ENCODE data around the gene HERPUD1. TPM values are rescaled to one million over a fixed set of nuclear protein-coding genes. Genes with fewer than 3 reads are reported as not detected.
"Not testable (repeated sequence)": the region's sequence is repeated elsewhere in the genome, so short reads cannot be mapped to it uniquely, and the experiment has no call there.

Gene HERPUD1
- 32.9 and 34.0 TPM in 2 replicates for total RNA-seq
- long read RNA-seq, transcript HERPUD1-204 (8 exons, 2,946 nt), result major isoform, 119 of 135 reads
- long read RNA-seq, partial matches to known transcripts, result 2 of 135 reads
- long read RNA-seq, other reads (novel, unspliced or antisense), result 8 of 135 reads

- Mint-ChIP-seq H3K27ac (ENCODE audit: unreplicated experiment) (peak within 1 kb of the TSS; percentile 99), H3K36me3 (ENCODE audit: low read depth) (no peaks in the 10 kb centered on the region), H3K9me3 (no peaks in the 10 kb centered on the region), H3K4me1 (peaks cover 48% of the 10 kb centered on the region), H3K4me3 (peak within 1 kb of the TSS; percentile 95), H3K27me3 (ENCODE audit: low read depth) (no peaks in the 10 kb centered on the region)
- peak; percentile 95 for DNase-seq (ENCODE audit: low read depth, low spot score)
- TF ChIP-seq CTCF (conservative IDR thresholded peaks at IDR 0.05), result peak; percentile 29
Measured at GRCh38 chr16:56931892-56932720, at the start of gene HERPUD1. HERPUD1 (plus strand) TSS chr16:56932142; CDS start chr16:56932245, 103 bp downstream.

DNA sequence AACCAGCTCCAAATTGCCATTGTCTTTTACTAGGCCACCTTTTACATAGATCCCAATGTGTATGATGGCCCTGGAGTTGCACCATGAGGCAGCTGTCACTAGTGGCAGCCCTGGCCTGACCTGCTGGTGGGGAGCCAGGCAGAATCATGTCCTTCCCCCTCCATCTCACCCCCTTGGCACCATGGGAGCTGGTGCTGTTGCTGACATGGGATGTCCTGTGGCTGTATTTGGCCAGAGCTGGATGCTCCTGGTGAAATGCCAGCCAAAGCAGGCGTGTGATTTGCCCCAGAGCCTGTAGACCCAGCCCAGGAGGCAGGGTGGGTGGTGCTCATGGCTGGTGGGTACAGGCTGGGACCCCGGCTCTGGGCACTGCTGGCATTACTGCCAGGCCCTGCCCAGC is 48.4 kb upstream of the HERPUD1 start:
- Mint-ChIP-seq H3K4me1 (no peaks in the 10 kb centered on the region), H3K4me3 (no peak overlapping the region), H3K27me3 (ENCODE audit: low read depth) (no peaks in the 10 kb centered on the region), H3K36me3 (ENCODE audit: low read depth) (no peaks in the 10 kb centered on the region), H3K9me3 (peaks cover 5% of the 10 kb centered on the region), H3K27ac (ENCODE audit: unreplicated experiment) (no peak overlapping the region)
- DNase-seq (ENCODE audit: low read depth, low spot score), result no peak
- no peak for TF ChIP-seq CTCF (conservative IDR thresholded peaks at IDR 0.05)

- no peak for TF ChIP-seq CTCF (conservative IDR thresholded peaks at IDR 0.05)
- no peaks in the 10 kb centered on the region for H3K27me3 Mint-ChIP-seq (ENCODE audit: low read depth)
- H3K36me3 Mint-ChIP-seq (ENCODE audit: low read depth), result no peaks in the 10 kb centered on the region
- no peak overlapping the region for H3K27ac Mint-ChIP-seq (ENCODE audit: unreplicated experiment)
- no peaks in the 10 kb centered on the region for H3K4me1 Mint-ChIP-seq
- H3K4me3 Mint-ChIP-seq, result no peak overlapping the region
- H3K9me3 Mint-ChIP-seq, result peaks cover 5% of the 10 kb centered on the region
- DNase-seq (ENCODE audit: low read depth, low spot score), result no peak
Measured at GRCh38 chr16:56884026-56884582, 47.8 kb upstream of the HERPUD1 start.

GRCh38 chr16:56884929-56885328 is 47.0 kb upstream of the HERPUD1 start:
- H3K9me3 Mint-ChIP-seq; DNase-seq (ENCODE audit: low read depth, low spot score); H3K4me3 Mint-ChIP-seq; H3K4me1 Mint-ChIP-seq; H3K36me3 Mint-ChIP-seq (ENCODE audit: low read depth); H3K27ac Mint-ChIP-seq (ENCODE audit: unreplicated experiment); H3K27me3 Mint-ChIP-seq (ENCODE audit: low read depth): not testable (repeated sequence)

GRCh38 chr16:56885446-56886162 is 46.3 kb upstream of the HERPUD1 start:
- no peaks in the 10 kb centered on the region for H3K4me1 Mint-ChIP-seq
- H3K27me3 Mint-ChIP-seq (ENCODE audit: low read depth), result no peaks in the 10 kb centered on the region
- no peak for TF ChIP-seq CTCF (conservative IDR thresholded peaks at IDR 0.05)
- no peak overlapping the region for H3K4me3 Mint-ChIP-seq
- DNase-seq (ENCODE audit: low read depth, low spot score), result no peak
- H3K27ac Mint-ChIP-seq (ENCODE audit: unreplicated experiment), result no peak overlapping the region
- no peaks in the 10 kb centered on the region for H3K36me3 Mint-ChIP-seq (ENCODE audit: low read depth)
- peaks cover 5% of the 10 kb centered on the region for H3K9me3 Mint-ChIP-seq
